GM23338 (cell line): Measurements from ENCODE around the gene NDP. TPM values are rescaled to one million over a fixed set of nuclear protein-coding genes. Genes with fewer than 3 reads are reported as not detected.

Experiments
- ATAC-seq: fragments of 200-7000 bp; cut with Tn5 transposase; 3 replicates; pipeline ENCODE4 v1.9.1; 2020
- DNase-seq: peaks from one replicate; pipeline ENCODE4 v3.0.0-alpha.2; 2015; ENCODE audit warnings: low spot score
- H2AFZ ChIP-seq: fragments of 200-600 bp; sonication (generic); 2 replicates; pipeline ENCODE4 v1.8.0; 2016; ENCODE audit warnings: antibody characterized with exemption, mild to moderate bottlenecking, moderate library complexity
- H3F3A ChIP-seq: fragments of 200-600 bp; sonication (generic); replicated peaks from 2 replicates; pipeline ENCODE4 v1.8.0; 2017; ENCODE audit warnings: antibody characterized with exemption, mixed run types, low read depth
- H3K27ac ChIP-seq: fragments of 200-600 bp; sonication (generic); 2 replicates; pipeline ENCODE4 v1.6.1; 2016; ENCODE audit warnings: low read depth
- H3K27me3 ChIP-seq: fragments of 200-600 bp; sonication (generic); 2 replicates; pipeline ENCODE4 v1.8.0; 2016; ENCODE audit warnings: mild to moderate bottlenecking, mixed run types, moderate library complexity; ENCODE audit not compliant: insufficient read depth
- H3K36me3 ChIP-seq: fragments of 200-600 bp; sonication (generic); 2 replicates; pipeline ENCODE4 v1.8.0; 2016; ENCODE audit warnings: mild to moderate bottlenecking; ENCODE audit not compliant: insufficient read depth
- H3K4me1 ChIP-seq: fragments of 200-600 bp; sonication (generic); 2 replicates; pipeline ENCODE4 v1.8.0; 2016; ENCODE audit warnings: mild to moderate bottlenecking, moderate library complexity; ENCODE audit not compliant: insufficient read depth
- H3K4me2 ChIP-seq: fragments of 200-600 bp; sonication (generic); 2 replicates; pipeline ENCODE4 v1.7.1; 2017; ENCODE audit warnings: mixed run types
- H3K4me3 ChIP-seq: fragments of 200-600 bp; sonication (generic); 2 replicates; pipeline ENCODE4 v1.6.1; 2016; ENCODE audit warnings: mixed run types
- H3K79me2 ChIP-seq: fragments of 200-600 bp; sonication (generic); replicated peaks from 2 replicates; pipeline ENCODE4 v1.8.0; 2017; ENCODE audit warnings: mild to moderate bottlenecking; ENCODE audit not compliant: insufficient read depth
- H3K9me2 ChIP-seq: fragments of 200-600 bp; sonication (generic); 2 replicates; pipeline ENCODE4 v1.8.0; 2017; ENCODE audit not compliant: insufficient read depth
- H4K20me1 ChIP-seq: fragments of 200-600 bp; sonication (generic); replicated peaks from 2 replicates; pipeline ENCODE4 v1.8.0; 2017; ENCODE audit warnings: mild to moderate bottlenecking; ENCODE audit not compliant: insufficient read depth
- H3K27ac Mint-ChIP-seq: 2 replicates; pipeline ENCODE4 v1.8.0; 2020; ENCODE audit warnings: inconsistent platforms, mild to moderate bottlenecking, moderate library complexity, mixed read lengths
- H3K27me3 Mint-ChIP-seq: 3 replicates; pipeline ENCODE4 v1.8.0; 2022; ENCODE audit warnings: low read depth, mild to moderate bottlenecking, moderate library complexity, mixed read lengths, inconsistent platforms; ENCODE audit not compliant: insufficient read depth, poor library complexity
- H3K36me3 Mint-ChIP-seq: 3 replicates; pipeline ENCODE4 v1.8.0; 2021; ENCODE audit warnings: low read depth, mild to moderate bottlenecking, inconsistent platforms, moderate library complexity, mixed read lengths
- H3K4me1 Mint-ChIP-seq: 3 replicates; pipeline ENCODE4 v1.8.0; 2020; ENCODE audit warnings: mild to moderate bottlenecking, inconsistent platforms, mixed read lengths
- H3K4me3 Mint-ChIP-seq: 3 replicates; pipeline ENCODE4 v1.8.0; 2021; ENCODE audit warnings: moderate library complexity, mild to moderate bottlenecking, inconsistent platforms, mixed read lengths
- H3K9me3 Mint-ChIP-seq: 3 replicates; pipeline ENCODE4 v1.8.0; 2020; ENCODE audit warnings: moderate library complexity, mild to moderate bottlenecking, inconsistent platforms, mixed read lengths
- NANOG ChIP-seq: IDR thresholded peaks from 2 replicates; pipeline ENCODE4 v1.6.1; 2016; ENCODE audit warnings: antibody characterized with exemption, borderline replicate concordance
- POLR2AphosphoS5 ChIP-seq: IDR thresholded peaks from 2 replicates; pipeline ENCODE4 v1.6.1; 2016; ENCODE audit warnings: antibody characterized with exemption, low read depth
- REST ChIP-seq: IDR thresholded peaks from one replicate; pipeline ENCODE4 v1.6.1; 2018; ENCODE audit warnings: antibody characterized with exemption; ENCODE audit not compliant: unreplicated experiment
- ZNF462 ChIP-seq: fragments of 250-450 bp; sonication (Bioruptor Pico); IDR thresholded peaks from 2 replicates; pipeline ENCODE4 v1.5.0; 2020; ENCODE audit warnings: mild to moderate bottlenecking, moderate library complexity
- polyA plus RNA-seq: library from polyadenylated mRNA; unstranded; fragments of >200 nt; fragmentation: Nextera tagmentation; extraction: Ambion mirVana; gene quantifications from 2 replicates; pipeline ENCODE4 v1.2.1, GENCODE V29; 2016
- total RNA-seq: library from RNA; depleted of rRNA; stranded (reverse); fragments of >200 nt; shearing (Covaris generic); gene quantifications from 2 replicates; pipeline ENCODE4 v1.2.3, GENCODE V29; 2014
- TF ChIP-seq, protein P1 (sequence below): IDR thresholded peaks from 2 replicates; pipeline ENCODE4 v1.6.1; 2016; ENCODE audit warnings: antibody characterized with exemption

NDP gene
- total and polyA plus RNA-seq, 2 experiments from 2014 or later: 0.14 TPM; not detected in 1

DNA sequence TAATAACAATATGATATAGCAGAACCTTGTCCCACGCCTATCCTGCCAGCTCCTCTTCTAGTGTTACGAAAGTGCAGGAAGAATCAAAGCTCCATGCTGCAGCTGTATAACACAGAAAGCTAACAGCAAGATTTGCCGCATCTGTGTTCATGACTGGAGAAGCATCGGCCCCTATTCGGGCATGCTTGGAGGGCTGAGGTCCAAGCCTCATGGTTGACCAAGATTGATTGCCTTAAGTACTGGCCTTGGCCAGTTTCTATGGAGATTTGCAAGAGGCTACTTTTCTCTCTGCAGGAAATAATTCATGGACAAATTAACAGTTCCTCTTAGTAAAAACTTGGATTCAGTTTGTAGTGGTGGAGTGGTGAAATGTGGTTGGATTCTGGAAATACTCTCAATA lies 12.9 kb upstream of the NDP start:
- H3K4me1 Mint-ChIP-seq: no peaks in the 10 kb centered on the region
- H3K4me3 Mint-ChIP-seq: no peak overlapping the region
- Histone ChIP-seq H3K36me3 (no peaks in the 10 kb centered on the region), H3F3A (no peaks in the 10 kb centered on the region), H3K4me1 (no peaks in the 10 kb centered on the region), H3K27ac (no peak overlapping the region), H3K79me2 (no peaks in the 10 kb centered on the region), H2AFZ (no peak overlapping the region), H4K20me1 (no peaks in the 10 kb centered on the region), H3K27me3 (no peaks in the 10 kb centered on the region), H3K9me2 (no peaks in the 10 kb centered on the region), H3K4me3 (no peak overlapping the region), H3K4me2 (no peak overlapping the region)
- DNase-seq: no peak
- H3K27me3 Mint-ChIP-seq: peaks cover 2% of the 10 kb centered on the region
- H3K36me3 Mint-ChIP-seq: no peaks in the 10 kb centered on the region
- no peak for ATAC-seq
- no peaks in the 10 kb centered on the region; the same call in 2 of the 3 replicates for H3K9me3 Mint-ChIP-seq
- no peak for TF ChIP-seq REST
- TF ChIP-seq, protein P1, sequence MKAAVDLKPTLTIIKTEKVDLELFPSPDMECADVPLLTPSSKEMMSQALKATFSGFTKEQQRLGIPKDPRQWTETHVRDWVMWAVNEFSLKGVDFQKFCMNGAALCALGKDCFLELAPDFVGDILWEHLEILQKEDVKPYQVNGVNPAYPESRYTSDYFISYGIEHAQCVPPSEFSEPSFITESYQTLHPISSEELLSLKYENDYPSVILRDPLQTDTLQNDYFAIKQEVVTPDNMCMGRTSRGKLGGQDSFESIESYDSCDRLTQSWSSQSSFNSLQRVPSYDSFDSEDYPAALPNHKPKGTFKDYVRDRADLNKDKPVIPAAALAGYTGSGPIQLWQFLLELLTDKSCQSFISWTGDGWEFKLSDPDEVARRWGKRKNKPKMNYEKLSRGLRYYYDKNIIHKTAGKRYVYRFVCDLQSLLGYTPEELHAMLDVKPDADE: no peak
- no peak for TF ChIP-seq POLR2AphosphoS5
- TF ChIP-seq ZNF462 (CRISPR knock-in tag): no peak
- TF ChIP-seq NANOG: no peak
- no peak overlapping the region for H3K27ac Mint-ChIP-seq
